Bronchial epithelial cell (primary cell): ENCODE data around the gene TMEM161A. TPM values are rescaled to one million over a fixed set of nuclear protein-coding genes. Genes with fewer than 3 reads are reported as not detected.
A peak's percentile ranks its signal among the peaks of the same experiment; 100 is the strongest.
"Not testable (repeated sequence)": the region's sequence is repeated elsewhere in the genome, so short reads cannot be mapped to it uniquely, and the experiment has no call there.

Experiments
- DNase-seq: peaks from one replicate; pipeline ENCODE4 v3.0.0-alpha.2; 2010; ENCODE audit warnings: low read depth
- FAIRE-seq: peaks from 2 replicates; lab custom pipeline; 2011; peaks lifted over from hg19 to GRCh38; lab: Jason Lieb, UNC
- H3K27me3 ChIP-seq: 2 replicates; pipeline ENCODE4 v1.5.1; 2011; ENCODE audit warnings: low read length; ENCODE audit not compliant: control insufficient read depth, insufficient read depth
- H3K36me3 ChIP-seq: 2 replicates; pipeline ENCODE4 v1.5.1; 2011; ENCODE audit warnings: low read length; ENCODE audit not compliant: control insufficient read depth, insufficient read depth
- H3K4me3 ChIP-seq: 2 replicates; pipeline ENCODE4 v1.5.1; 2011; ENCODE audit warnings: mild to moderate bottlenecking, low read depth, low read length, control low read depth
- total RNA-seq: library from RNA; depleted of rRNA; stranded (reverse); fragments of >200 nt; gene quantifications from 2 replicates; pipeline ENCODE4 v1.2.1, GENCODE V29; 2014
- TF ChIP-seq, protein P1 (sequence below): IDR thresholded peaks from 2 replicates; pipeline ENCODE4 v1.5.1; 2011; ENCODE audit warnings: mild to moderate bottlenecking, moderate library complexity, low read length, control low read depth, inconsistent platforms; ENCODE audit not compliant: insufficient read depth, severe bottlenecking

The TMEM161A gene
- total RNA-seq, 1 donor from 2014 or later = 28.7 TPM

DNA sequence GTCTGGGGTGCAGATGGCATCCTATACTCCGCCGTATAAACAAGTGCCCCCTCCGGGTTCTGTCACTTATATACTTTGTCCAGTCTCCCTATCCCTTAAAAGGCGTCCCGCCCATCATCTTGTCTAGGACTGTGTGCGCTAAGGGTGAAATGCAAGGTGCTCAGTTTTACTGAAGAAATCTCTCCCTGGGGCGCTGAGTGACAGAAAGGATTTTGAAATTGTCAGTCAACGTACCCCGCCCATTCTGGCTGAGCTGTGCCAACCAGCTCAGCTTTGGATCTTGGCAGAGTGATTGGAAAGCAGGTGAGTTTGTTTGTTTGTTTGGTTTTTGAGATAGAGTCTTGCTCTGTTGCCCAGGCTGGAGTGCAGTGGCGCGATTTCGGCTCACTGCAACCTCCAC, 4.1 kb upstream of the TMEM161A start:
- Histone ChIP-seq H3K4me3 (no peak overlapping the region), H3K36me3 (peaks cover 5% of the 10 kb centered on the region), H3K27me3 (no peaks in the 10 kb centered on the region)
- TF ChIP-seq, protein P1, sequence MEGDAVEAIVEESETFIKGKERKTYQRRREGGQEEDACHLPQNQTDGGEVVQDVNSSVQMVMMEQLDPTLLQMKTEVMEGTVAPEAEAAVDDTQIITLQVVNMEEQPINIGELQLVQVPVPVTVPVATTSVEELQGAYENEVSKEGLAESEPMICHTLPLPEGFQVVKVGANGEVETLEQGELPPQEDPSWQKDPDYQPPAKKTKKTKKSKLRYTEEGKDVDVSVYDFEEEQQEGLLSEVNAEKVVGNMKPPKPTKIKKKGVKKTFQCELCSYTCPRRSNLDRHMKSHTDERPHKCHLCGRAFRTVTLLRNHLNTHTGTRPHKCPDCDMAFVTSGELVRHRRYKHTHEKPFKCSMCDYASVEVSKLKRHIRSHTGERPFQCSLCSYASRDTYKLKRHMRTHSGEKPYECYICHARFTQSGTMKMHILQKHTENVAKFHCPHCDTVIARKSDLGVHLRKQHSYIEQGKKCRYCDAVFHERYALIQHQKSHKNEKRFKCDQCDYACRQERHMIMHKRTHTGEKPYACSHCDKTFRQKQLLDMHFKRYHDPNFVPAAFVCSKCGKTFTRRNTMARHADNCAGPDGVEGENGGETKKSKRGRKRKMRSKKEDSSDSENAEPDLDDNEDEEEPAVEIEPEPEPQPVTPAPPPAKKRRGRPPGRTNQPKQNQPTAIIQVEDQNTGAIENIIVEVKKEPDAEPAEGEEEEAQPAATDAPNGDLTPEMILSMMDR = no peak
- DNase-seq = no peak
- FAIRE-seq = no peak

DNA sequence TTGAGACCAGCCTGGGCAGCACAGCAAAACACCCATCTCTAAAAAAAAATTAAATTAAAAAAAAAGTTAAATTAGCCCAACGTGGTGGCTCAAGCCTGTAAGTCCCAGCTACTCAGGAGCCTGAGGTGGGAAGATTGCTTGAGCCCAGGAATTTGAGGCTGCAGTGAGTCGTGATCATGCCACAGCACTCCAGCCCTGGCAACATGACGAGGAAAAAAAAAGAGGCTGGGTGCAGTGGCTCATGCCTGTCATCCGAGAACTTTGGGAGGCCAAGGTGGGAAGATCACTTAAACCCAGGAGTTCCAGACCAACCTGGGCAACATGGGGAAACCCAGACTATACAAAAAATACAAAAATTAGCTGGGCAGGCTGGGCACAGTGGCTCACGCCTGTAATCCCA, 2.2 kb upstream of the TMEM161A start:
- DNase-seq (no peak), FAIRE-seq (no peak)
- Histone ChIP-seq H3K4me3 (no peak overlapping the region), H3K27me3 (no peaks in the 10 kb centered on the region), H3K36me3 (no peaks in the 10 kb centered on the region)
- TF ChIP-seq, protein P1 = no peak

DNA sequence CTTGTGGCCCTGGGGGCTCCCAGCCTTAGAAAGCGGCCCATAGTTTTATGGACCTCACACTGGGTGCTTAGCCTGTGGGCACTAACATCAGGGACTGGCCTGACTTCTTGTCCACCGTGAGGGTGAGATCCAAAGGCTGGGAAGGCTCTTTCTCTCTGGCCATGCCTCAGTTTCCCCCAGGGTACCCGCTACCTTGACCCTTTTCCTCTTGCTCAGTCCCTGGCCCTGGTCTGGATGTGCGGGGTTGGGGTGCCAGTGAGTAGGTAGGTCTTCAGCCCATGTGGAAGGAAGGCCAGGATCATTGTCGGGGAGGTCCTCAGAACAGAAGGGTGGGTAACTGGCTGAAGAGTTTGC, 1.6 kb upstream of the TMEM161A start:
- DNase-seq (no peak), FAIRE-seq (no peak)
- no peak overlapping the region for H3K4me3 ChIP-seq
- H3K36me3 ChIP-seq = no peaks in the 10 kb centered on the region
- H3K27me3 ChIP-seq = no peaks in the 10 kb centered on the region
- TF ChIP-seq, protein P1 = no peak

DNA sequence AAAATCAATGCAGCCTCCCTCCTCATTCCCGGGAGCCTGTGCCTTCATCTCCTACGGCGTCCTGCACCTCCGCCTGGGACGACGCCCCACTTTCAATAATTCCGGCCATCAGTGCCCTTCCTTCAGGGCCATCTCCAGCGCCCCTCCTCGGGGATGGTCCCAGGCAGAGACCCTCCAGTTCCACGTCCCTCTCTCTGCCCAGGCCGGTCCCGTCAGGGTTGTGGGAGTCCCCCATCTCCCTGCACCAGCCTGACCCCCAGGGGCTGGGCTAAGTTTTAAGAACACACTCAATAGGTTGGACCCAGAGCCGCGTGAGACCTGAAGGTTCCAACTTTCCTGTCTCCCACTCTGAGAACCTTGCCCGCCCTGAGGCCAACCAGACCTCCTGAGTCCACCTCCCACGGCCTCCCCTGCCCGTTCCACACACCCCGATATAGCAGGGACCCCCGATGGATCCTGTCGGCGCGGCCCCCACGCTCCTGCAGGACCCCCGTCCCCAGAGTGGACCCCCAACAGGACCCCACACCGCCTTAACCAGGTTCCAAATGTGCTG, 646 bp downstream of the TMEM161A start:
- FAIRE-seq (no peak), DNase-seq (no peak)
- H3K4me3 ChIP-seq = peak overlapping the region; percentile 90
- no peaks in the 10 kb centered on the region for H3K36me3 ChIP-seq
- H3K27me3 ChIP-seq = no peaks in the 10 kb centered on the region
- TF ChIP-seq, protein P1 = no peak

DNA sequence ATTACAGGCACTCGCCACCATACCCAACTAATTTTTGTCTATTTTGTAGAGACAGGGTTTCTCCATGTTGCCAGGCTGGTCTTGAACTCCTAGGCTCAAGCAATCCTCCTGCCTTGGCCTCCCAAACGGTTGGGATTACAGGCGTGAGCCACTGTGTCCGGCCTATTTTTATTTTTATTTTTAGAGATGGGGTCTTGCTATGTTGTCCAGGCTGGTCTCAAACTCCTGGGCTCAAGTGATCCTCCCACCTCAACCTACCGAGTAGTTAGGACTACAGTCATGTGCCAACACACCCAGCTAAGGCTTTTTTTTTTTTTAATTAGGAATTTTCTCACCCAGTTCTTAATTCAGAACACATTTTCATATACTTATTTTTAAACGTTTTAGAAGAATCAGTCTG, 2.6 kb downstream of the TMEM161A start:
- not testable (repeated sequence) for H3K4me3 ChIP-seq, H3K27me3 ChIP-seq, FAIRE-seq, H3K36me3 ChIP-seq, DNase-seq

DNA sequence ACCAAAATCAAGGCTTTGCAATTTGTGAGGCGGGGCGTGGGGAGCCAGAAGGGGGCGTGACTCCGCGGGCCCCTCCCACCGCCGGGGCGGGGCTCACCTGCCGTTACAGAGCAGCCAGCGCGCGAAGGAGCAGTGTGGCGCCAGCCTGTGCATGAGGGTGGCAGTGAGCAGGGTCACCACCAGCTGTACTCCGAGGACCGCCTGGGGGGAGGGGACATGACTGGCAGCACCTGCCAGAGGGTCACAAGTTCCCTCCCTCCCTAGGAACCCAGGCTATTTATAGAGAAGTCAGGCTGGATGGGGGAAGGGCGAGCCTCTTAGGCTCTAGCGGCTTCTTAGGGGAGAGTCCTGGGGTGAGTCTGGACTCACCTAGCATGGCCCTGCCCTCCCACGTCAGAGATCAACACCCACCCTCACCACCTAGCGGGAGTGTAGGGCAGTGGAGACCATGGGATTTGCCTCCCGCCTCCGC, 3.6 kb downstream of the TMEM161A start:
- H3K4me3 ChIP-seq = no peak overlapping the region
- H3K36me3 ChIP-seq = no peaks in the 10 kb centered on the region
- DNase-seq (no peak), FAIRE-seq (no peak)
- H3K27me3 ChIP-seq = no peaks in the 10 kb centered on the region
- TF ChIP-seq, protein P1 = no peak
